Liver (tissue), 9 donors: ENCODE measurements around the gene PSMD1. TPM values are rescaled to one million over a fixed set of nuclear protein-coding genes. Genes with fewer than 3 reads are reported as not detected.

Source experiments
- DNase-seq: peaks from one replicate; pipeline ENCODE4 v3.0.0-alpha.2; 2017; ENCODE audit warnings: low spot score
- H3K27ac ChIP-seq, 2 donors: one replicate each; pipeline ENCODE4 v1.7.0; 2013; ENCODE audit warnings: inconsistent platforms in 2 of 2, low read length in 2 of 2, control low read depth in 1 of 2, low read depth in 1 of 2, mild to moderate bottlenecking in 1 of 2
- H3K27me3 ChIP-seq, 4 donors: one replicate each; pipeline versions ENCODE4 v1.6.1 to v1.7.0; 2013; ENCODE audit warnings: low read length in 3 of 4, inconsistent platforms in 1 of 4, mild to moderate bottlenecking in 1 of 4, moderate library complexity in 1 of 4; ENCODE audit not compliant: control insufficient read depth in 4 of 4, insufficient read depth in 4 of 4
- H3K36me3 ChIP-seq, 4 donors: one replicate each; pipeline versions ENCODE4 v1.6.1 to v1.7.0; 2013; ENCODE audit warnings: low read length in 3 of 4, mild to moderate bottlenecking in 3 of 4, low read depth in 1 of 4, moderate library complexity in 1 of 4; ENCODE audit not compliant: control insufficient read depth in 4 of 4, insufficient read depth in 3 of 4
- H3K4me1 ChIP-seq, 4 donors: one replicate each; pipeline versions ENCODE4 v1.6.1 to v1.7.0; 2013; ENCODE audit warnings: low read length in 3 of 4, mild to moderate bottlenecking in 3 of 4, moderate library complexity in 1 of 4; ENCODE audit not compliant: control insufficient read depth in 4 of 4, insufficient read depth in 4 of 4
- H3K4me3 ChIP-seq, 3 donors: one replicate each; pipeline versions ENCODE4 v1.6.1 to v1.7.0; 2013; ENCODE audit warnings: low read length in 3 of 3, control low read depth in 1 of 3, low read depth in 1 of 3, mild to moderate bottlenecking in 1 of 3
- H3K9ac ChIP-seq, 2 donors: one replicate each; pipeline ENCODE4 v1.7.0; 2013; ENCODE audit warnings: low read length in 2 of 2, mild to moderate bottlenecking in 2 of 2, moderate library complexity in 2 of 2, control low read depth in 1 of 2, low read depth in 1 of 2
- H3K9me3 ChIP-seq, 4 donors: one replicate each; pipeline versions ENCODE4 v1.6.1 to v1.7.0; 2013; ENCODE audit warnings: low read length in 3 of 4; ENCODE audit not compliant: control insufficient read depth in 4 of 4
- EGR1 ChIP-seq, 2 donors: IDR thresholded peaks; 2 replicates each; pipeline ENCODE4 v1.6.1; 2016 to 2018; ENCODE audit warnings: antibody characterized with exemption in 2 of 2, low read depth in 2 of 2
- FOXA1 ChIP-seq: IDR thresholded peaks from 2 replicates; pipeline ENCODE4 v1.6.1; 2016; ENCODE audit warnings: antibody characterized with exemption
- FOXA2 ChIP-seq: IDR thresholded peaks from 2 replicates; pipeline ENCODE4 v1.6.1; 2016; ENCODE audit warnings: antibody characterized with exemption
- GABPA ChIP-seq, 2 donors: IDR thresholded peaks in 1 of 2; conservative IDR thresholded peaks in 1 of 2; 2 replicates each; pipeline ENCODE4 v1.6.1; 2016; ENCODE audit warnings: antibody characterized with exemption in 2 of 2, mild to moderate bottlenecking in 1 of 2, moderate library complexity in 1 of 2
- HNF4A ChIP-seq, 2 donors: conservative IDR thresholded peaks; 2 replicates each; pipeline ENCODE4 v1.6.1; 2016; ENCODE audit warnings: antibody characterized with exemption in 2 of 2, mild to moderate bottlenecking in 2 of 2
- HNF4G ChIP-seq: IDR thresholded peaks from 2 replicates; pipeline ENCODE4 v1.6.1; 2016; ENCODE audit warnings: antibody characterized with exemption
- JUND ChIP-seq, 2 donors: IDR thresholded peaks; 2 replicates each; pipeline ENCODE4 v1.6.1; 2016; ENCODE audit warnings: antibody characterized with exemption in 2 of 2
- RAD21 ChIP-seq, 2 donors: IDR thresholded peaks; 2 replicates each; pipeline ENCODE4 v1.6.1; 2016; ENCODE audit warnings: antibody characterized with exemption in 2 of 2, mild to moderate bottlenecking in 2 of 2
- RXRA ChIP-seq, 2 donors: IDR thresholded peaks; 2 replicates each; pipeline ENCODE4 v1.6.1; 2017 to 2018; ENCODE audit warnings: antibody characterized with exemption in 2 of 2, mild to moderate bottlenecking in 1 of 2
- SP1 ChIP-seq: IDR thresholded peaks from 2 replicates; pipeline ENCODE4 v1.6.1; 2018; ENCODE audit warnings: antibody characterized with exemption, mild to moderate bottlenecking
- TAF1 ChIP-seq: conservative IDR thresholded peaks from 2 replicates; pipeline ENCODE4 v1.6.1; 2016; ENCODE audit warnings: antibody characterized with exemption, mild to moderate bottlenecking
- YY1 ChIP-seq: IDR thresholded peaks from 2 replicates; pipeline ENCODE4 v1.6.1; 2016; ENCODE audit warnings: antibody characterized with exemption, mild to moderate bottlenecking
- WGBS: extraction: QIAGEN DNeasy Blood & Tissue Kit; methylation state at CpG from one replicate; pipeline ENCODE4 v1.1.7; 2013; 5-methylcytosine and 5-hydroxymethylcytosine counted together
- polyA plus RNA-seq, 2 donors: library from polyadenylated mRNA; stranded (reverse) in 1 of 2; unstranded in 1 of 2; fragments of 200-250 nt in 1 of 2; fragments of >200 nt in 1 of 2; fragmentation: Nextera tagmentation in 1 of 2; extraction: Ambion mirVana in 1 of 2; gene quantifications; one replicate each; pipeline versions ENCODE4 v1.2.1 to v1.2.3, GENCODE V29; 2013 to 2015
- total RNA-seq, 2 donors: library from RNA; depleted of rRNA; stranded (reverse); fragments of >200 nt; gene quantifications; one replicate each; pipeline ENCODE4 v1.2.3, GENCODE V29; 2014
- TF ChIP-seq, protein P1 (sequence below): IDR thresholded peaks from 2 replicates; pipeline ENCODE4 v1.6.1; 2016; ENCODE audit warnings: antibody characterized with exemption
- TF ChIP-seq, protein P2 (sequence below): fragments of 150-350 bp; IDR thresholded peaks from 2 replicates; pipeline ENCODE4 v1.5.1; 2017; ENCODE audit warnings: improper control_type of control experiment, low read depth, low read length; ENCODE audit not compliant: missing input control
- TF ChIP-seq, protein P3 (sequence below): IDR thresholded peaks from 2 replicates; pipeline ENCODE4 v1.6.1; 2016; ENCODE audit warnings: antibody characterized with exemption
- TF ChIP-seq, protein P4 (sequence below): IDR thresholded peaks from 2 replicates; pipeline ENCODE4 v1.6.1; 2016; ENCODE audit warnings: antibody characterized with exemption
- TF ChIP-seq, protein P5 (sequence below): IDR thresholded peaks from 2 replicates; pipeline ENCODE4 v1.6.1; 2016; ENCODE audit warnings: antibody characterized with exemption, mild to moderate bottlenecking
- donor health status: healthy.
- donor health status: healthy.
- donor health status: healthy.
- donor health status: healthy.
- donor health status: healthy.

Gene PSMD1
- total and polyA plus RNA-seq, 4 donors: 31.7 to 83.3 (median 68.1) TPM

DNA sequence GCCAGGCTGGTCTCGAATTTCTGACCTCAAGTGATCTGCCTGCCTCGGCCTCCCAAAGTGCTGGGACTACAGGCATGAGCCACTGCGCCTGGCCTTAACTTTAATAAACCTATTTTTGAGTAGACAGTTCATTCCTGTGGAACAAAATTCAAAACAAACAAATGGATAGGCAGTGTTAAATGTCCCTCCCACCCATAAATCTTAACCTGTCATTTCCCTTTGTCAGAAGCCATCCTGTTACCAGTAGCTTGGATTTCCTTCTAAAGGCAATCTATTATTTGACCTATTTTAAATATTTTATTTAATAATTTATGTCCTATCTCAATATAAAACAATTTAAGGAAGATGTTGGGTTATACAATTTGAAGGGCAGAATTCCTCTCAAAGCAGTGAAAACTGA is 25.9 kb upstream of the PSMD1 start:
- TF ChIP-seq, protein P1, sequence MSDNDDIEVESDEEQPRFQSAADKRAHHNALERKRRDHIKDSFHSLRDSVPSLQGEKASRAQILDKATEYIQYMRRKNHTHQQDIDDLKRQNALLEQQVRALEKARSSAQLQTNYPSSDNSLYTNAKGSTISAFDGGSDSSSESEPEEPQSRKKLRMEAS: no peak
- TF ChIP-seq FOXA1 (no peak), GABPA (IDR thresholded peaks at IDR 0.05 in 1 of 2, conservative IDR thresholded peaks at IDR 0.05 in 1 of 2) (no peak), HNF4A (conservative IDR thresholded peaks at IDR 0.05) (no peak), RAD21 (IDR thresholded peaks at IDR 0.05) (no peak), SP1 (no peak), FOXA2 (no peak), EGR1 (IDR thresholded peaks at IDR 0.05; ENCODE audit: low read depth in 2 of 2) (no peak), TAF1 (no peak)
- TF ChIP-seq, protein P2, sequence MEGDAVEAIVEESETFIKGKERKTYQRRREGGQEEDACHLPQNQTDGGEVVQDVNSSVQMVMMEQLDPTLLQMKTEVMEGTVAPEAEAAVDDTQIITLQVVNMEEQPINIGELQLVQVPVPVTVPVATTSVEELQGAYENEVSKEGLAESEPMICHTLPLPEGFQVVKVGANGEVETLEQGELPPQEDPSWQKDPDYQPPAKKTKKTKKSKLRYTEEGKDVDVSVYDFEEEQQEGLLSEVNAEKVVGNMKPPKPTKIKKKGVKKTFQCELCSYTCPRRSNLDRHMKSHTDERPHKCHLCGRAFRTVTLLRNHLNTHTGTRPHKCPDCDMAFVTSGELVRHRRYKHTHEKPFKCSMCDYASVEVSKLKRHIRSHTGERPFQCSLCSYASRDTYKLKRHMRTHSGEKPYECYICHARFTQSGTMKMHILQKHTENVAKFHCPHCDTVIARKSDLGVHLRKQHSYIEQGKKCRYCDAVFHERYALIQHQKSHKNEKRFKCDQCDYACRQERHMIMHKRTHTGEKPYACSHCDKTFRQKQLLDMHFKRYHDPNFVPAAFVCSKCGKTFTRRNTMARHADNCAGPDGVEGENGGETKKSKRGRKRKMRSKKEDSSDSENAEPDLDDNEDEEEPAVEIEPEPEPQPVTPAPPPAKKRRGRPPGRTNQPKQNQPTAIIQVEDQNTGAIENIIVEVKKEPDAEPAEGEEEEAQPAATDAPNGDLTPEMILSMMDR: no peak
- TF ChIP-seq, protein P3, sequence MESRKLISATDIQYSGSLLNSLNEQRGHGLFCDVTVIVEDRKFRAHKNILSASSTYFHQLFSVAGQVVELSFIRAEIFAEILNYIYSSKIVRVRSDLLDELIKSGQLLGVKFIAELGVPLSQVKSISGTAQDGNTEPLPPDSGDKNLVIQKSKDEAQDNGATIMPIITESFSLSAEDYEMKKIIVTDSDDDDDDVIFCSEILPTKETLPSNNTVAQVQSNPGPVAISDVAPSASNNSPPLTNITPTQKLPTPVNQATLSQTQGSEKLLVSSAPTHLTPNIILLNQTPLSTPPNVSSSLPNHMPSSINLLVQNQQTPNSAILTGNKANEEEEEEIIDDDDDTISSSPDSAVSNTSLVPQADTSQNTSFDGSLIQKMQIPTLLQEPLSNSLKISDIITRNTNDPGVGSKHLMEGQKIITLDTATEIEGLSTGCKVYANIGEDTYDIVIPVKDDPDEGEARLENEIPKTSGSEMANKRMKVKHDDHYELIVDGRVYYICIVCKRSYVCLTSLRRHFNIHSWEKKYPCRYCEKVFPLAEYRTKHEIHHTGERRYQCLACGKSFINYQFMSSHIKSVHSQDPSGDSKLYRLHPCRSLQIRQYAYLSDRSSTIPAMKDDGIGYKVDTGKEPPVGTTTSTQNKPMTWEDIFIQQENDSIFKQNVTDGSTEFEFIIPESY: no peak
- TF ChIP-seq, protein P4, sequence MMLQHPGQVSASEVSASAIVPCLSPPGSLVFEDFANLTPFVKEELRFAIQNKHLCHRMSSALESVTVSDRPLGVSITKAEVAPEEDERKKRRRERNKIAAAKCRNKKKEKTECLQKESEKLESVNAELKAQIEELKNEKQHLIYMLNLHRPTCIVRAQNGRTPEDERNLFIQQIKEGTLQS: no peak
- Histone ChIP-seq H3K4me3 (no peak overlapping the region), H3K36me3 (no peaks in the 10 kb centered on the region), H3K9me3 (no peaks in the 10 kb centered on the region), H3K27ac (no peak overlapping the region), H3K27me3 (no peaks in the 10 kb centered on the region), H3K4me1 (peaks cover 4 to 26% (median 22%) of the 10 kb centered on the region in 4 donors), H3K9ac (no peak overlapping the region)
- DNase-seq: no peak
- WGBS: 89% methylated on average over 3 of the region's 3 CpGs

DNA sequence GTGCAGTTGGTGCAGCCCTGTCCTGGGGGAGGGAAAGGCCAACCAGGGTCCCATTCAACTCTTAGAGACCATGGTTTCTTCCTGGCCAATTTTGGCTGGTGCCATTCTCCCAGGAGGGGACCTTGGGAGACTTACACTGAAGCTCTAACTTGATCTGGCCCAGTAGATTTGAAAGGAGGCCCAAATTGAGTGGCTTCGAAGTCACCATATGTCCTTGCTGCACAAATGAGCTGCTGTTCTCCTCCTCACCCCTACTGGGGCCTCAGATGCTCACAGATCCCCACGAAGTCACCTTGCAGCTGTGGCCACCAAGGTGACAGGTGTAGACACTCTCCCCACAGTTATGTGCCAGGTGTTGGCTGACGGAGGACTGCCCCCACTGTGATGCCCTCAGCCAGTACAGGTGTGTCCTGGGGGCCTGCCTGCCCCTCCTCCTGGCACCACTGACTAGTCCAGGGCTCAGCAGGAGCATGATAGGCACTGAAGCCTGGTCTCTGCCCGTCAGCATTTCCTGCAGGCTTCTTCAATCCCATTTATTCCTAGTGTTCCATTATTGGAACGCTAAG is 24.0 kb upstream of the PSMD1 start:
- Histone ChIP-seq H3K27ac (no peak overlapping the region), H3K4me1 (peaks cover 7 to 37% (median 33%) of the 10 kb centered on the region in 4 donors), H3K9me3 (no peaks in the 10 kb centered on the region), H3K4me3 (no peak overlapping the region), H3K36me3 (no peaks in the 10 kb centered on the region), H3K27me3 (no peaks in the 10 kb centered on the region), H3K9ac (no peak overlapping the region)
- WGBS: 83% methylated on average over 5 of the region's 5 CpGs
- no peak for DNase-seq
- TF ChIP-seq YY1: no peak
- TF ChIP-seq RXRA (IDR thresholded peaks at IDR 0.05): no peak
- TF ChIP-seq GABPA (IDR thresholded peaks at IDR 0.05 in 1 of 2, conservative IDR thresholded peaks at IDR 0.05 in 1 of 2): no peak
- TF ChIP-seq, protein P5, sequence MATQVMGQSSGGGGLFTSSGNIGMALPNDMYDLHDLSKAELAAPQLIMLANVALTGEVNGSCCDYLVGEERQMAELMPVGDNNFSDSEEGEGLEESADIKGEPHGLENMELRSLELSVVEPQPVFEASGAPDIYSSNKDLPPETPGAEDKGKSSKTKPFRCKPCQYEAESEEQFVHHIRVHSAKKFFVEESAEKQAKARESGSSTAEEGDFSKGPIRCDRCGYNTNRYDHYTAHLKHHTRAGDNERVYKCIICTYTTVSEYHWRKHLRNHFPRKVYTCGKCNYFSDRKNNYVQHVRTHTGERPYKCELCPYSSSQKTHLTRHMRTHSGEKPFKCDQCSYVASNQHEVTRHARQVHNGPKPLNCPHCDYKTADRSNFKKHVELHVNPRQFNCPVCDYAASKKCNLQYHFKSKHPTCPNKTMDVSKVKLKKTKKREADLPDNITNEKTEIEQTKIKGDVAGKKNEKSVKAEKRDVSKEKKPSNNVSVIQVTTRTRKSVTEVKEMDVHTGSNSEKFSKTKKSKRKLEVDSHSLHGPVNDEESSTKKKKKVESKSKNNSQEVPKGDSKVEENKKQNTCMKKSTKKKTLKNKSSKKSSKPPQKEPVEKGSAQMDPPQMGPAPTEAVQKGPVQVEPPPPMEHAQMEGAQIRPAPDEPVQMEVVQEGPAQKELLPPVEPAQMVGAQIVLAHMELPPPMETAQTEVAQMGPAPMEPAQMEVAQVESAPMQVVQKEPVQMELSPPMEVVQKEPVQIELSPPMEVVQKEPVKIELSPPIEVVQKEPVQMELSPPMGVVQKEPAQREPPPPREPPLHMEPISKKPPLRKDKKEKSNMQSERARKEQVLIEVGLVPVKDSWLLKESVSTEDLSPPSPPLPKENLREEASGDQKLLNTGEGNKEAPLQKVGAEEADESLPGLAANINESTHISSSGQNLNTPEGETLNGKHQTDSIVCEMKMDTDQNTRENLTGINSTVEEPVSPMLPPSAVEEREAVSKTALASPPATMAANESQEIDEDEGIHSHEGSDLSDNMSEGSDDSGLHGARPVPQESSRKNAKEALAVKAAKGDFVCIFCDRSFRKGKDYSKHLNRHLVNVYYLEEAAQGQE: no peak
- no peak for TF ChIP-seq HNF4A (conservative IDR thresholded peaks at IDR 0.05)
- TF ChIP-seq, protein P1: no peak
- TF ChIP-seq, protein P3: no peak
- no peak for TF ChIP-seq FOXA1
- TF ChIP-seq RAD21 (IDR thresholded peaks at IDR 0.05): no peak
- no peak for TF ChIP-seq TAF1
- TF ChIP-seq HNF4G: no peak
- no peak for TF ChIP-seq JUND (IDR thresholded peaks at IDR 0.05)
- TF ChIP-seq, protein P2: no peak
- TF ChIP-seq EGR1 (IDR thresholded peaks at IDR 0.05; ENCODE audit: low read depth in 2 of 2): no peak
- TF ChIP-seq, protein P4: no peak
